GM18502 (cell line): ENCODE data around the gene DENND10.
"Not testable (repeated sequence)": the region's sequence is repeated elsewhere in the genome, so short reads cannot be mapped to it uniquely, and the experiment has no call there.

Experiments
- ATAC-seq: cut with Tn5 transposase; IDR thresholded peaks from one replicate; pipeline ENCODE4 v1.9.1; 2021; ENCODE audit warnings: mild to moderate bottlenecking; ENCODE audit not compliant: unreplicated experiment, poor library complexity

DENND10 gene

GRCh38 chr10:119096641-119097415, 7.1 kb upstream of the DENND10 start:
- not testable (repeated sequence) for ATAC-seq

DNA sequence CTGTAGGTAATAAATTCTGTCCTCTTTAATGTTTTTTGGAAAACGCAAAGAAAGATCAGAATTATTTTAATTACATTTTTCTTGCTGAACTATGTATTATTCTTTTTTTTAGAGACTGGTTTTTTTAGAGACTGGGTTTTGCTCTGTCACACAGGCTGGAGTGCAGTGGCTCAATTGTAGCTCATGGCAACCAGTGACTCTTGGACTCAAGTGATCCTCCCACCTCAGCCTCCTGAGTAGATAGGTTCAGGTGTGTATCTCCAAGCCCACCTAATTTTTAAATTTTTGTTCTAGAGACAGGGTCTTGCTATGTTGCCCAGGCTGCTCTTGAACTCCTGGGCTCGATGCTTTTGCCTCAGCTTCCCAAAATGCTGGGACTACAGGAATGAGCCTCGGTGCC, 5.3 kb upstream of the DENND10 start:
- ATAC-seq: no peak

GRCh38 chr10:119100434-119101238, 3.3 kb upstream of the DENND10 start:
- ATAC-seq: no peak

- ATAC-seq: no peak
Observed at GRCh38 chr10:119101366-119102098, 2.4 kb upstream of the DENND10 start.

DNA sequence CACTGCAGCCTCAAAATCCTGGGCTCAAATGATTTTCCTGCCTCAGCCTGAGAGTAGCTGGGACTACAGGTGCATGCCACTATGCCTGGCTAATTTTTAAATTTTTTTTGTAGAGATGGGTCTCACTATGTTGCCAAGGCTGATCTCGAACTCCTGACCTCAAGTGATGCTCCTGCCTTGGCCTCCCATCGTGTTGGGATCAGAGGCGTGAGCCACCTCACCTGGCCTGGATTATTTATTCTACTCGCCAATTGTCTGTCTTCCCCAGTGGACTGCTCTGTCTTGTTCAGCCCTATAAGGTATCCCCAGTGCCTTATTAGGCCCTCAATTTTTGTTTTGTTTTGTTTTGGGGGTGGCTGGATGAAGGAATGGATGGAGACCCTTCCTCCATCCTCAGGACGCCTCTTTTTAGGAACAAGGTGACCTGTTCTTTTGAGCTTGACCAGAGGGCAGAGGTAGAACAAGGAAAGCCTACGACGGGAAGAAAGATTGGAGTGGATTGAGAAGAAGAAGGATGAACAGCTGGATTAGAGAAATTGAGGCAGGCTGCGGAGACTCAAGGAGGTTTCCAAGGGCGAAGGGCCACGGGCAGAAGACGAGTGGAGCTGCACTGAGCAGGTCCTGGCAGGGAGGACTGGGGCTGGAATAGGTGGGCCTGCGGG, 541 bp upstream of the DENND10 start:
- ATAC-seq: no peak

GRCh38 chr10:119104654-119105015, 722 bp downstream of the DENND10 start:
- no peak for ATAC-seq

DNA sequence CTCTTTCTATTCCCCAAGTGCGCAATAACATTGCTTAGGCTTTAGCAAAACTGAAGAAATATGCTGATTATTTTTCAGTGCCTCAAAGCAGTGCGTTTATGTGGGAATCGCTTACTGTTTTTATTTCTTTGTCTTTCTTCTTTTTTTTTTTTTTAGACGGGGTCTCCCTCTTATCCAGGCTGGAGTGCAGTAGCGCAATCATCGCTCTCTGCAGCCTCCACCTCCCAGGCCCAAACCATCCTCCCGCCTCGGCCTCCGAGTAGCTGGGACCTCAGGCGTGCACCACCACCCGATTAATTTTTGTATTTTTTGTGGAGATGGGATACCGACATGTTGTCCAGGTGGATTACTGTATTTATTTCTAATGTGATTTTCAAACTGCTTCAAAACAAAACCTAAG, 1.2 kb downstream of the DENND10 start:
- ATAC-seq: no peak

GRCh38 chr10:119105899-119106298, 2.0 kb downstream of the DENND10 start:
- ATAC-seq: not testable (repeated sequence)

- not testable (repeated sequence) for ATAC-seq
Observed at GRCh38 chr10:119107106-119107505, 3.2 kb downstream of the DENND10 start.

GRCh38 chr10:119107771-119108170, 3.9 kb downstream of the DENND10 start:
- ATAC-seq: not testable (repeated sequence)

GRCh38 chr10:119112056-119112455, 8.1 kb downstream of the DENND10 start:
- ATAC-seq: no peak

- ATAC-seq: no peak
Observed at GRCh38 chr10:119113751-119114732, 10.1 kb downstream of the DENND10 start.

GRCh38 chr10:119115926-119116325, 12.0 kb downstream of the DENND10 start:
- no peak for ATAC-seq

DNA sequence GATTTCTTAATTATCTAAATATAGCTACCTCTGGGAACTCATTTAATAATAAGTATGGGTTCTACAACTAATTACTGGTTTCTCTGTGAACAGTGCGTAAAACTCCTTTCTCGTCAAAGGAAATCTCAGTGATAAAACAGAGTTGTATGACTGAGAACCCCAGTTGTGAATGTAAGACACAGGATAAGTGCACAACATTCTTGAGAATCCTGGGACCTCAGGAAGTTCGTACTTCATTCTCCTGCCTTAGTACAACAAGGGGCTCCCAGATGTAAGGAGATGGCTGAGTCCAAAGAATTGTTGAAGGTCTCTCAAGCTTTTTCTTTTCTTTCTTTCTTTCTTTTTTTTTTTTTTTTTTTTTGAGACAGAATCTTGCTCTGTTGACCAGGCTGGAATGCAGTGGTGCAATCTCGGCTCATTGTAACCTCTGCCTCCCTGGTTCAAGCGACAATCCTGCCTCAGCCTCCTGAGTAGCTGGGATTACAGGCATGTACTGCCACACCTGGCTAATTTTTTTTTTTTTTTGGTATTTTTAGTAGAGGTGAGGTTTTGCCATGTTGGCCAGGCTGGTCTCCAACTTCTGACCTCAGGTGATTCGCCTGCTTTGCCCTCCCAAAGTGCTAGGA, 12.5 kb downstream of the DENND10 start:
- no peak for ATAC-seq

GRCh38 chr10:119118231-119118630, 14.3 kb downstream of the DENND10 start:
- no peak for ATAC-seq

DNA sequence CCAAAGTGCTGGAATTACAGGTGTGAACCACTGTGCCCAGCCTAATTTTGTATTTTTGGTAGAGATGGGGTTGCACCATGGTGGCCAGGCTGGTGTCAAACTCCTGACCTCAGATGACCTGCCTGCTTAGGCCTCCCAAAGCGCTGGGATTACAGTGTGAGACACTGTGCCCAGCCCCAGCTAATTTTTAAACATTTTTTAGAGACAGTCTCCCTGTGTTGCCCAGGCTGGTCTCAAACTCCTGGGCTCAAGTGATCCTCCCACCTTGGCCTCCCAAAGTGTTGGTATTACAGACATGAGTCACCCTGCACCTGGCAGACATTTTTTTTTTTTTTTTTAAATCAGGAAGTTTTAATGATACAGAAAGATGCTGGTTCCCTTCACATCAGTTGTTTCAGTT, 15.5 kb downstream of the DENND10 start:
- ATAC-seq: no peak

DNA sequence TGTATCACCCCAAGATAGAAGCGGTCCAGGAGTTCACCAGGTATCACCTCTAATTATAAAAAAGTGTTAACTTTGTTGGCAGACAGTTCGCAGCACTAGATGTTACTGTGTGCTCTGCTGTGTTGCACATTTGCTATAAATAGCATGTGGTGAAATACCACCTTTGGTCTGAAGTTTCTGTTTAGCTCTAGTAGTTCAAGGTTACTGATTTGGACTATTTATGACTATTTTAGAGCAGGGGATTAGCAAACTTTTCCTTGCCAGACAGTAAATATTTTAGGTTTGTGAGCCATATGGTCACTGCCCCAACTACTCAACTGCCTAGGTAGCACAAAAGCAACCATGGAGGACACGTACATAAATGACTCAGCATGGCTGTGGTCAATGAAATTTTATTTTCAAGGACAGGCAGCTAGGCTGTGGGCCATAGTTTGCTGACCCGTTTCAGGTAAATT, 16.5 kb downstream of the DENND10 start:
- ATAC-seq: peak; percentile 87

GRCh38 chr10:119120875-119121274, 17.0 kb downstream of the DENND10 start:
- no peak for ATAC-seq

GRCh38 chr10:119125942-119126341, 22.0 kb downstream of the DENND10 start:
- ATAC-seq: no peak
